H1 (cell line): ENCODE measurements around the gene CKAP2L. TPM values are rescaled to one million over a fixed set of nuclear protein-coding genes. Genes with fewer than 3 reads are reported as not detected.

Source experiments
- polyA plus RNA-seq, 7 experiments: library from polyadenylated mRNA; depleted of rRNA in 3 of 7; stranded (reverse) in 5 of 7; unstranded in 2 of 7; fragments of >200 nt in 5 of 7; fragments of 200-250 nt in 2 of 7; gene quantifications; 1 replicate in 5 of 7; 2 replicates in 1 of 7; 4 replicates in 1 of 7; pipeline versions ENCODE4 v1.2.1 to v1.2.3, GENCODE V29; 2011 to 2013; ENCODE audit warnings: missing spikeins in 2 of 7, mixed read lengths in 2 of 7
- total RNA-seq: library from RNA; stranded (reverse); fragmentation: NEBNext Ultra II Directional; extraction: Animal tissue kit (Norgen Biotek cat#: 25700); gene quantifications from 2 replicates; pipeline ENCODE4 v1.2.1, GENCODE V29; 2021
- TF ChIP-seq, protein P1 (sequence below): fragments of 300-600 bp; sonication (generic); IDR thresholded peaks from 2 replicates; pipeline ENCODE4 v1.7.1; 2012; ENCODE audit warnings: low read length, moderate library complexity, mild to moderate bottlenecking, inconsistent platforms; ENCODE audit not compliant: insufficient replicate concordance

Gene CKAP2L
- total and polyA plus RNA-seq, 2 of the 8 experiments (the other 6 are each of a cell fraction or from before 2014, with no cell fraction given) = 2.5 to 20.7 TPM

DNA sequence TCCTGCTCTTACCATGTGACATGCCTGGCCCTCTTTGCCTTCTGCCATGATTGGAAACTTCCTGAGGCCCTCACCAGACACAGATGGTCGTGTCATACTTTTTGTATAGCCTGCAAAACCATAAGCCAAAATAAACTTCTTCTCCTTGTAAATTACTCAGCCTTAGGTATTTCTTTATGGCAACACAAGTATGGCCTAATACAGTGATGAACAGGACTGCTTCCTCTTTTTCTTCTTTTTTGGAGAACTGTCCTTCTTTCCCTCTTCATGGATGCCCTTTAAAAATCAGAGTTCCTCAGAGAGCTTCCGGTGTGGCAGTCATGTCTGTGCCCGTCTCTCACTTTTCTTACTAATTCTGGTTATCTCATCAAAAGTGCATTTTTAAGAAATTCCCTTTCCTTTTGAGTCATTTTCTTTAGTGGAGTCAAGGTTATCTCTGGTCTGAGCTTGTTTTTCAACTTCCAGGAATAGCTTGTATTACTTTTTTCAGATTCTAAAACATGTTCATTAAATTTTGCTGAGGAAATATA lies 29.1 kb upstream of the CKAP2L start (continued):
- TF ChIP-seq, protein P1, sequence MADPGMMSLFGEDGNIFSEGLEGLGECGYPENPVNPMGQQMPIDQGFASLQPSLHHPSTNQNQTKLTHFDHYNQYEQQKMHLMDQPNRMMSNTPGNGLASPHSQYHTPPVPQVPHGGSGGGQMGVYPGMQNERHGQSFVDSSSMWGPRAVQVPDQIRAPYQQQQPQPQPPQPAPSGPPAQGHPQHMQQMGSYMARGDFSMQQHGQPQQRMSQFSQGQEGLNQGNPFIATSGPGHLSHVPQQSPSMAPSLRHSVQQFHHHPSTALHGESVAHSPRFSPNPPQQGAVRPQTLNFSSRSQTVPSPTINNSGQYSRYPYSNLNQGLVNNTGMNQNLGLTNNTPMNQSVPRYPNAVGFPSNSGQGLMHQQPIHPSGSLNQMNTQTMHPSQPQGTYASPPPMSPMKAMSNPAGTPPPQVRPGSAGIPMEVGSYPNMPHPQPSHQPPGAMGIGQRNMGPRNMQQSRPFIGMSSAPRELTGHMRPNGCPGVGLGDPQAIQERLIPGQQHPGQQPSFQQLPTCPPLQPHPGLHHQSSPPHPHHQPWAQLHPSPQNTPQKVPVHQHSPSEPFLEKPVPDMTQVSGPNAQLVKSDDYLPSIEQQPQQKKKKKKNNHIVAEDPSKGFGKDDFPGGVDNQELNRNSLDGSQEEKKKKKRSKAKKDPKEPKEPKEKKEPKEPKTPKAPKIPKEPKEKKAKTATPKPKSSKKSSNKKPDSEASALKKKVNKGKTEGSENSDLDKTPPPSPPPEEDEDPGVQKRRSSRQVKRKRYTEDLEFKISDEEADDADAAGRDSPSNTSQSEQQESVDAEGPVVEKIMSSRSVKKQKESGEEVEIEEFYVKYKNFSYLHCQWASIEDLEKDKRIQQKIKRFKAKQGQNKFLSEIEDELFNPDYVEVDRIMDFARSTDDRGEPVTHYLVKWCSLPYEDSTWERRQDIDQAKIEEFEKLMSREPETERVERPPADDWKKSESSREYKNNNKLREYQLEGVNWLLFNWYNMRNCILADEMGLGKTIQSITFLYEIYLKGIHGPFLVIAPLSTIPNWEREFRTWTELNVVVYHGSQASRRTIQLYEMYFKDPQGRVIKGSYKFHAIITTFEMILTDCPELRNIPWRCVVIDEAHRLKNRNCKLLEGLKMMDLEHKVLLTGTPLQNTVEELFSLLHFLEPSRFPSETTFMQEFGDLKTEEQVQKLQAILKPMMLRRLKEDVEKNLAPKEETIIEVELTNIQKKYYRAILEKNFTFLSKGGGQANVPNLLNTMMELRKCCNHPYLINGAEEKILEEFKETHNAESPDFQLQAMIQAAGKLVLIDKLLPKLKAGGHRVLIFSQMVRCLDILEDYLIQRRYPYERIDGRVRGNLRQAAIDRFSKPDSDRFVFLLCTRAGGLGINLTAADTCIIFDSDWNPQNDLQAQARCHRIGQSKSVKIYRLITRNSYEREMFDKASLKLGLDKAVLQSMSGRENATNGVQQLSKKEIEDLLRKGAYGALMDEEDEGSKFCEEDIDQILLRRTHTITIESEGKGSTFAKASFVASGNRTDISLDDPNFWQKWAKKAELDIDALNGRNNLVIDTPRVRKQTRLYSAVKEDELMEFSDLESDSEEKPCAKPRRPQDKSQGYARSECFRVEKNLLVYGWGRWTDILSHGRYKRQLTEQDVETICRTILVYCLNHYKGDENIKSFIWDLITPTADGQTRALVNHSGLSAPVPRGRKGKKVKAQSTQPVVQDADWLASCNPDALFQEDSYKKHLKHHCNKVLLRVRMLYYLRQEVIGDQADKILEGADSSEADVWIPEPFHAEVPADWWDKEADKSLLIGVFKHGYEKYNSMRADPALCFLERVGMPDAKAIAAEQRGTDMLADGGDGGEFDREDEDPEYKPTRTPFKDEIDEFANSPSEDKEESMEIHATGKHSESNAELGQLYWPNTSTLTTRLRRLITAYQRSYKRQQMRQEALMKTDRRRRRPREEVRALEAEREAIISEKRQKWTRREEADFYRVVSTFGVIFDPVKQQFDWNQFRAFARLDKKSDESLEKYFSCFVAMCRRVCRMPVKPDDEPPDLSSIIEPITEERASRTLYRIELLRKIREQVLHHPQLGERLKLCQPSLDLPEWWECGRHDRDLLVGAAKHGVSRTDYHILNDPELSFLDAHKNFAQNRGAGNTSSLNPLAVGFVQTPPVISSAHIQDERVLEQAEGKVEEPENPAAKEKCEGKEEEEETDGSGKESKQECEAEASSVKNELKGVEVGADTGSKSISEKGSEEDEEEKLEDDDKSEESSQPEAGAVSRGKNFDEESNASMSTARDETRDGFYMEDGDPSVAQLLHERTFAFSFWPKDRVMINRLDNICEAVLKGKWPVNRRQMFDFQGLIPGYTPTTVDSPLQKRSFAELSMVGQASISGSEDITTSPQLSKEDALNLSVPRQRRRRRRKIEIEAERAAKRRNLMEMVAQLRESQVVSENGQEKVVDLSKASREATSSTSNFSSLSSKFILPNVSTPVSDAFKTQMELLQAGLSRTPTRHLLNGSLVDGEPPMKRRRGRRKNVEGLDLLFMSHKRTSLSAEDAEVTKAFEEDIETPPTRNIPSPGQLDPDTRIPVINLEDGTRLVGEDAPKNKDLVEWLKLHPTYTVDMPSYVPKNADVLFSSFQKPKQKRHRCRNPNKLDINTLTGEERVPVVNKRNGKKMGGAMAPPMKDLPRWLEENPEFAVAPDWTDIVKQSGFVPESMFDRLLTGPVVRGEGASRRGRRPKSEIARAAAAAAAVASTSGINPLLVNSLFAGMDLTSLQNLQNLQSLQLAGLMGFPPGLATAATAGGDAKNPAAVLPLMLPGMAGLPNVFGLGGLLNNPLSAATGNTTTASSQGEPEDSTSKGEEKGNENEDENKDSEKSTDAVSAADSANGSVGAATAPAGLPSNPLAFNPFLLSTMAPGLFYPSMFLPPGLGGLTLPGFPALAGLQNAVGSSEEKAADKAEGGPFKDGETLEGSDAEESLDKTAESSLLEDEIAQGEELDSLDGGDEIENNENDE = no peak
- TF ChIP-seq, all 59 proteins: peak for 0
